Lung microvascular endothelial cell (primary cell): ENCODE data around the gene PRICKLE2. TPM values are rescaled to one million over a fixed set of nuclear protein-coding genes. Genes with fewer than 3 reads are reported as not detected.
A peak's percentile ranks its signal among the peaks of the same experiment; 100 is the strongest.

Experiments used
- DNase-seq, 2 donors: peaks; one replicate each; pipeline versions ENCODE4 v3.0.0 to v3.0.0-alpha.2; 2010; ENCODE audit warnings: low read depth in 2 of 2
- total RNA-seq: library from RNA; depleted of rRNA; stranded (reverse); fragments of >200 nt; gene quantifications from 2 replicates; pipeline ENCODE4 v1.2.1, GENCODE V29; 2014

PRICKLE2 gene
- total RNA-seq, 1 donor from 2014 or later = 1.6 TPM

DNA sequence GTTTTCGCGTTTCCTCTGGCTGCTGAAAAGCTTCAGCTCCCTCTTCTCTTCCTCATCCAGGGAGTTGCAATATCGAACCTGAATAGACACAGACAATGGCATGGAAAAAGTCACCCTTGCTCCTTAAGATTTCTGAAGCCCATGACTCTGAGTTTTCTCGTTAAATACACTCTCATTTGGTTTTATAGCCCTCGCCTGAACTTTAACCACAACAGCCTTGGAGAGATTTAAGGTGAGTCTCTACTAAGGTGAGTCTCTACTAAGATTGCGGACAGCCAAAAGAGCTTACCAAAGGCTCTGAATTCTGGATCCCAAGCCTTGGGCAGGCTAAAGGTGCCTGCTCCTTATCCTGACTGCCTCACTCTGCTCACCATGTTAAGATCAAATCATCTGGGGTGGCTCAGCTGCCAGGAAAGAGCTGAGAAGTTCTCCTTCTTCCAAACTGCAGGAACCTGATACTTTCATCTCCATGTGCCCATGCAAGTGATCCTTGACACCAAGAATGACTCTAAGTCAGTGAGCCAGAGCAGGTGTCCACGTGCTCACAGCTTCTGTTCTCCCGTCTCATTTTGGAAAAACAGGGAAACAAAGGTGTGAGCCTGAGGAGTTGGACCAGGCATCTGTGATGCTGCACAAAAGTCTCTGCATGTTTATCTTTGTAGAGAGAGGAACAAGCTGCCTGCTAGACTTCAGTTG, 65.1 kb downstream of the PRICKLE2 start:
- DNase-seq = no peak

DNA sequence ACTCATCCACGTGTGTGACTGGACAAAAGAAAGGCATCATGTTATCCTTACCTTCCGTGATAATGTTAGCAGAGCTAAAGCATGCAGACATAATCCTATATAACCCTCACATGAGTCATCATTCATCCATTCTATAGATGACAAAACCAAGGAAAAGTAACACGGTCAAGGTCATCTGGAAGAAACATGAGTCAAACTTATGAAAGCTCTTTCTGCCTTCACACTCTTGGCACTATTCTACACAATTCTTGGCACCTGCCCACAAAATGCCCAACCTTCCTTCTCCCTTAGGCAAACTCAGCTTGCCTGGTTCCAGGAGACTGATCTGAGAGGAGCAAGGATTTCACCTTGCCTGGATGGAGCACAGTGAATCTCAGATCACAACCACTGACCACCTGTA, 66.9 kb downstream of the PRICKLE2 start:
- no peak for DNase-seq

DNA sequence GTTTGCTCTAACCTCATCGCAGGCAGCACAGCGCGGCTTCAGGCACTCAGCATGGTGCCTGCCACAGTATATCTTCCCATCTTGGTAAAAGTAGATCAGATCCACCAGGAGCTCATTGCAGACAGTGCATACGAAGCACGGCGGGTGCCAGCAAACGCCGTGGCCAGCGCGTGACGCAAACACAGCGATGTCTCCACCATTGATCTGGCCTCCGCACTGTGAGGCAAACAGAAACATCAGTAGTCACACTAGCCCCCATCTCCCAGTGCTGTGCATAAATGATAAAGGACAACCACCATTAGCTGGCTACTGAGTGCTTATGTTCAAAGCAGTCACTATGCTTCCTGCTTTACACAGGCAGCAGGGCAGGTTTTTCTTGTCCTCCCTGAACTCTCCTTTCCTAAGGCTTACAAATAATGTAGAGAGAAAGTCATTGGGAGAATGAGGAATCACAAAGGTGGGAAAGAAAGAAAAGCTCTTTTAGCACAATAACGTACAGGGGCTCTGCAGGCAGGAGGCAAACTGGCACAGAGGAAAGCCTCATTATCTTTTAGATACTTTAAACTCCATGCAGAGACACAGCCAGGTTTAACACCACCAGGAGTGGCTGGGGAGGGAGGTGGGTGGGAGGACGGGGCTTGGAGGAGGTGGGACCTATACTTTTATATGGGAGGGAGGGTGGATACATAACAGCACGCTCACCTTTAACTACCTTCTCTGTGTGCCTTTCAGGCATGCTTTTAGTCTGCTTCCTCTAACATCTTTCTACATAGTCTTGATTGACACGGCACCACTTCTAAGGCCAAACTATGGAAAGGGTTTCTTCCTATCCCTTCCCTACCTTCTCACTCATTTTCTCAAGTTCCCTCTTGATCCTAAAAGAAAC, 67.9 kb downstream of the PRICKLE2 start:
- no peak for DNase-seq

DNA sequence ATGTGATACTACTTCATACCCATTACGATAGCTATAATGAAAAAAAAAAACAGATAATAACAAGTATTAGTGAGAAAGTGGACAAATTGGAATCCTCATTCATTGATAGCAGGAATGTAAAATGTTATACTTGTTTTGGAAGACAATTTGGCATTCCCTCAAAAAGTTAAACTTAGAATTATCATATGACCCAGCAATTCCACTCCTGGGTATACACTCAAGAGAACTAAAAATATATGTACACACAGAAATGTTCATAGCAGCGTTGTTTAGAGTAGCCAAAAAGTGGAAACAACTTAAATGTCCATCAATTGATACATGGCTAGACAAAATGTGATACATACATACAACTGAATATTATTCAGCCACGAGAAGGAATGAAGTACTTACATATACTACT, 69.9 kb downstream of the PRICKLE2 start:
- no peak for DNase-seq

DNA sequence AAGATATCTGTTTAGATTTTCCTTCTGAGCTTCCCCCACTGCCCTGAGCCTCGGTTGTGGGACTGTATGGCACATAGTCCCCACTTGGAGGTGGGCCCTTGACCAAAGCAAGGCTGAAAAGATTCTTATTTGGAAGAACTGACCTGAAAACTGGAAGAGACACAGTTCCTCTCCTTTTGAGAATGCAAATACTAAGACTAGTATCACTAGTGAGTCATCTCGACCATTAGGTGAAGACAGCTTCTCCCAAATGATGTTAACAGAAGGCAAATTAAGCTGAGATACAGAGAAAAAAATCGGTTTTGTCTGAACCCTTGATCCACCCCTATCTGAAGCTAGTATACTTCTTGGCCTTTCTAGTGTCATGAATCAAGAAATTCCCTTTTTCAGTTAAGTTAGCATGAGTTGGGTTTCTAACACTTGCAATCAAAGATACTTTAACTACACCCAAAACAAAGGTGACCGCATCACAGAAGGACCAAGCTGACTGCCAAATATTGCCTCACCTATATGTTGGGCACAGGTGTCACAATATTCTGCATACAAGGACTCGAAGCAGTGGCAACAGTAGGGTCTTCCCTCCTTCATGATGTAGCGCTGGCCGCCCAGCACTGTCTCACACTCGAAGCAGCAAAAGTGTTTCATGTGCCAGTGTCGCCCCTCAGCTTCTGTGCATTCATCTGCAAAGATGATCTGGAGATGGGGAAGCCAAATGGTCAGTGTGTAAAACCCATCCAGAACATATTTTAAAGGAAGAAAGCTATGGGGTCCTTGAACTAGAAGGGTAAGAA, 72.4 kb downstream of the PRICKLE2 start:
- DNase-seq = no peak

DNA sequence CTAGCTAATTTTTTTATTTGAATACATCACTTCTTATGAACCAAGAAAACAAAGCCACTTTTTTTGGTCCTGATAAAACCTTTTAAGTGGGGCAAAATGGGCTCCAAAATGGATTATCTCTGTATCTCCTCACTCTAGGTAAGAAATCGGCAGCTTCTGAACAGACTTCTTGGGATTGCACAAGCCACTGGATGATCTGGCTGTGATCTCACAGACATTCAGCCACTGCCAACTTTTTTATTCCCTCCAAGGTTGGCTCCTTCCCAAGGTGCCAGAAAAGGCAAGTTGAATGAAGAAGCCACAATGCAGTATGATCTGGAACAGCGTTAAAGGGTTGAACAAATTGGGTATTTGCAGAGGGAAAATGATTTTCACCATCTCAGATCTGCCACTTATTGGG, 73.2 kb downstream of the PRICKLE2 start:
- DNase-seq = no peak

DNA sequence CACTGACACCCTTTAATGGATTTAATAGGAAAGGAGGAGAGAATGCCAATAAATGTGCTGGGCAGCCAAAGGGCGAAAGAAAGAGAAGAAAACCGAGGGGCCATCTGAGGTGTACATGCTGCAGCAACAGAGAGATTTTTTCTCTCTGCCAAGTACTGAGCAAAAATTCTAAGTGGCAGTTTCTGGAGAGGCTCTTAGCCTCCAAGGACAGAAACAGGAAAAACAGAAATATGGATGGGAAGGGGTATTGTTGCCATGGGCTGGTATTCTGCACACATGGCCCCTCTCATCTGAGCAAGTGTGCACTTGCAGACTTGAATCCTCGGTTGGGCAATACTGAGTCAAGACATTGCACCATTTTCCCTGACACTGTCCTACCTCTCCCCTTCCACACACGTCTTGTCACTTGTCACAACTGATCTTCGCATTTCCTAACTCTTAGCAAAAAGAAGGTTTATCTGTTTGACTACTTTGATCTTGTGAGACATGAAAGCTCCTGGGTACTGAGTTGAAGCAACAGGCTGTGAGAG, 73.9 kb downstream of the PRICKLE2 start:
- no peak for DNase-seq

DNA sequence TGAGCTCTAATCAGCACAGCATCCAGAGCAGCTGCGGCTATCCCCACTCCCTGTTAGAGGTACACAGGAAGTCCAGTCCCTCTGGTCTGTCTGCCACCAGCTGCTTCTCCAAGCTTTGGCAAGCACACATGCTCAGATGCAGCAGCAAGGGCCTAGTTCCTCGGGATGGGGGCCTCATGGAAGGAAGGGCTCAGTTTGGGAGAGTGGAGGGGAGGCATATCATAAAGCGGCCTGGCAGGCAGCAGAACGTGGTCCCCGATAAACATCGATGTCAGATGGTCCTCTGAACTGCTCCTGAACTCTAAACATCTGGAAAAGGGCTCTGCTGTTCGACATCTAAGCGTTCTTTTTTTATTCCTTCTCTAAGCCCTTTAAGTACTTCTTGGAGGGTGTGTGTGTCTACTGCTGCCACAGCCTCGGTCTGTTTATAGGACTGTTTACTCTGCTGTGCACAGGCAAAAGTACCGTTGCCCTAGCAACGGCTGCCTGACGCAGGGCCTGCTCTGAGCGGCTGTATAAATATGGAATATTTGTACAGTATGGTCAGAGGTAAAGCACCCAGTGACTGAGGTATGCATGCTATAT, 74.6 kb downstream of the PRICKLE2 start:
- DNase-seq = peak; percentile 44 to 93

DNA sequence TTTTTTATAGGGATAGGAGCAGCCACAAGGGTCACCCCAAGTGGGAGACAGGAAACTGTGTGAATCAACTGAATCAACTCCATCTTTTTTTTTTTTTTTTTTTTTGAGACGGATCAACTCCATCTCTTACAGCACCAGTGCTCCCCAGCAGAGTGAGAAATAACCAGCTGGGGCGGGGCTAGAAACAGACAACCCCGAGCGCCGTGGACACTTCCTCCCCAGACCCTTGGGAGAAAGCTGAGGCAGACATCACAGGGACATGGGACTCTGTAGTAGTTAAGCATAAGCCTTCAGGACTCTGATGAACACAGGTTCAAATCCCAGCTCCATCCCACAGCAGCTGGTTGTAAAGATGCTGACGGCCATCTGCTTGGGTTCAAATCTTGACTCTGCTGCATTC, 75.4 kb downstream of the PRICKLE2 start:
- no peak for DNase-seq

DNA sequence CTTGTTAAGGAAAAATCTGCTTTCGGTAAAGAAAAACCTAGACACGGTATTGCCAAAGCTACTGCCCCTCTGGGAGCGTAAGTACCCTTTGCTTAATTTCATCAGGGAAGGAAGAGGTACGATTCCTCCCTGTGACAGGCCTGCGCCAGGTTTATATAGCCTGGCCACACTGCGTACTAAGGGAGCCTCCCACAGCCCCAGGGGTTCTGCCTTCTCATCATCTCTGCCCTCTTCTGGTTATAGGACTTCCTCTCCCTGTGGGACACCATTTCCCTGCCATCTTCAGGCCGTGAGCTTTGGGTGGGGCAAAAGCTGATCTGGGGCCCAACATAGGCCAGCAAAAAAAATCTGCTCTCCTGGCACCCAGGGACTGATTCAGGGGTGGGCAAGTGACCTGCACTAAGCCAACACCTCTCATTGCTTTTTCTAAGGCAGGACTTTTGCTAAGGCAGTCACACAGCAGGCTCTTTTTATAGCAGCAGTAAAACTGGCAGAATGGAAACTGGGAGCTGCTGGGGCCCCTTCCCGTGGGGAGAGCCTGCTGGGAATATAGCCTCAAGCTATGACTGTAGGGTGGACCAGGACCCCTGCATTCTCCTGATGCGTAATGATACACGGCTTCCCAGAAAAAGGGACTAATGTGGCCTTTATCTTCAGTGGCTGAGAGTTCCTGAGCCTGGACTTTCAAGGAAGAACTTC, 76.2 kb downstream of the PRICKLE2 start:
- DNase-seq = no peak

DNA sequence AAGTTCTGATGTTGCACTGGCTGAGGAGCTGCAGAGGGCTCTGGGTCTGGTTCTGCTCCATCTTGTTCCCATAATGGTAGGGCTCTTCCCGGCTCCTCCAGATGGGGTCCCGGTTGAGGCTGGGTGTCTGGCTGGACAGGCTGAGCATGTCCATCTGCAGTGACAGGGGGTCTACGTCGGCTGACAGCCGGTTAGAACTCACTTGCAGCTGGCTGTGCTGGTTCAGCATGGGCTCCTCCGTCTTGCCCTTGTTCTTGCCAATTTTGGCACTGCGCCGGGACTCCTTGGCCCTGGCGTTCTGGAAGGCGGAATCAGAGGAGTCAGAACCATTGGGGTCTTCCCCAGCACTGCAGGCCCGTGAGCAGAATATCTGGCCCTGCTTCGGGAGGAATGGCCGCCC, 78.1 kb downstream of the PRICKLE2 start:
- DNase-seq = no peak

DNA sequence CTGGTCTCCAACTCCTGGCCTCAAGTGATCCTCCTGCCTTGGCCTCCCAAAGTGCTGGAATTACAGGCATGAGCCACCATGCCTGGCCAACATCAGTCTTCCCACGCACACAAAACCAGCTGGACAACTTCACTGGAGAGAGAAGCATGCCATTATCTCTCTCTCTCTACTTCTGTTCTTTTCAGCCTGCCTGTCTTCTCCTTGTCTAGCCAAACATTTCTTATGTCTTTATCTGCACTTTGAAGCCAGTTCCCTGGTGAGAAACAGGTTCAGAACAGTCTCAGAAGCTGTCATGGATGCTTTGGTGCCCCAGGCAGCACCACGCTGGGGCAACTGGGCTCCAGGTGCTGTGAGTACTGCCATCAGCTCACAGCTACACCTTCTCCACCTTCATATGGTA, 79.8 kb downstream of the PRICKLE2 start:
- DNase-seq = no peak

DNA sequence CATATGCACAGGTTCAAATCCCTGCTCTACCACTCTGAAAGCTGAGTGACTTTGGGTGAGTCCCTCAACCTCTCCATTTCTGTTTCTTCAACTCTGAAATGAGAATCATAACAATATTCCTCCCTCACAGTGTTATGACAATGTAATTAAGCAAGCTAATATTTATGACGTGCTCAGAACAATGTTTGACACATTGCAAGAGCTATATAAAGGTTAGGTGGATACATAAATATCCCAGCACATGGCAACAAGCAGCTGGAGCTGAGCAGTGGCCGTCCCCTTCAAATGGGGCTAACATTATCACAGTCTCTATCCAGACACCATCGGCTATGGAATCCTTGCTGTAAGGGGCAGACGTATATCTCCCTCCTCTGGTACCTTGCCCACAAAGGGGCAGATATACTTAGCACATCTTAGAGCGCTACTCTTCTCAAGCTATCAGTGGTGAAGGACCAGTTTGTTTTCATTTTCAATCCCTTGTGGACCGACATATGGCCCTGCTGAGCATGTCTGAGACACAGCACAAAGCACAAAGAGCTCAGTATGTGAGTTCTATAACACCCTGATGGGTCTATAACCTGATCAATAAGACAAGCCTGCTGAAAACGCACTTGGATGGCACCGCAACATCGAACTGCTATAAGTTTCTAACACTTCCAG, 80.9 kb downstream of the PRICKLE2 start:
- no peak for DNase-seq

DNA sequence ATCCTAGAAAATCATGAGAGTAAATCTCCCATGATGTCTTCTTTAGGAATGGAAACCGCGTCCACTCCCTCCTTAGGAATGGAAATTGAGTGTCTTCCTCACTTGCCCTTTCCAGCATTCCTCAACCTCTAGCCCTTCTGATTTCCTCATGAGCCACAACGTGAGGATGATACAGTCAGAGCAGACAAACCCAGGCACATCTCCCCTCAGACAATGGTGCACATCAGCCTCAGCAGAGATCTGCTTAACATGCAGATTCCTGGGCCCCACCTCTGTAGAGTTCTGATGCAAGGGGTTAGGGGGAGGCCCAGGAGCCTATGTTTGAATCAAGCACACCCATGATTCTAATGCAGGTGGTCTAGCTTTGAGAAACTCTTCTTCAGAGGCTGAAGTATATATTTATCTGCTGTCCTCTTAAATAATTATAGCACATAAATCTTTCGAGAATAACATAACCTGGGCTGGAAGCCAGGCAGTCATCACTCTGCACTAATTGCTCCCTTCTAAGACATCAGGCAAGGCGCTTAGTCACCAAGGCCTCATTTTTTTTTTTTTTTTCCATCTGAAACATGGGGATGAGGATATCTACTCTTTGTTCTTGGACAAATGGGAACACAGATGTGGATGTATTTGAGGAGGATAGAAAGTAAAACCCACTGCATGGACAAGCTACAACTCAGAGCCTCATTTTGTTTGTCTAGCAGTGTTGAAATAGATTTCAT, 81.7 kb downstream of the PRICKLE2 start:
- peak in 1 of 2 donors; percentile 87 for DNase-seq

DNA sequence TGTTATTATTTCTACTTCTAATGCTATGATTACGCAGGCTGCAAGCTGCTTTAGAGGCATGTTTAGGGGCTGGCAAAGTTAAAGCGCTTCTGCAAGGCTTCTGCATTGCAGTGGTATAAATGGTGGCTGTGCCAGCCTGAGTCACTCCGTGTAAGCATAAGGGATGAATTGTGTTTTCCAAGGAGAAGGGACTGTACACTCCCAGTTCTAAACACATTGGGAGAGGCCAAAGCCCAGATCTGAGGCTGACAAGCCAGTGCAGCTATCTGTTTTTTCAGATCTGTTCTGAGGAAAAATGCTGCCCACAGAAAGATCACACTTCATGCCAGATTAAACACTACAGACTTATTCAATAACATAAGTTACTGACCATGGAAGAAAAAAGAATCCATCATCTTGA, 83.8 kb downstream of the PRICKLE2 start:
- no peak for DNase-seq

DNA sequence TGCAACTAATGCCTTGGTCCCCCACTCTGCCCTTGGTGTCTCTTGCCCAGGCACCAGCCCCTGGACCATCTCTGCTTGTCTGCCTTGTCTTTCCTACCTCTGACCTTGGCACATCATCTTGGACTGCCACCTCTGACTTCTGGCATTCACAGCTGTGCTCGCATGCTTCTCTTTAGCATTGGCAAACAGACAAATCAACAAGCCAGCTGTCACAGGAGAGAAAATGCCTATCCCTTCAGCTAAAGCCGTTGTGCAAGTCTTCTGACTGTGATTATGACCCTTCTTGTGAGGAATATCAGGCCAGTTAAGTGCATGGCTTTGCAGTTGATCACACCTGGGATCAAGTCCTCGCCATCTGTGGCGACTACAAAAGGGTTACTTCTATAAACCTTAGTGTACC, 84.6 kb downstream of the PRICKLE2 start:
- no peak for DNase-seq

DNA sequence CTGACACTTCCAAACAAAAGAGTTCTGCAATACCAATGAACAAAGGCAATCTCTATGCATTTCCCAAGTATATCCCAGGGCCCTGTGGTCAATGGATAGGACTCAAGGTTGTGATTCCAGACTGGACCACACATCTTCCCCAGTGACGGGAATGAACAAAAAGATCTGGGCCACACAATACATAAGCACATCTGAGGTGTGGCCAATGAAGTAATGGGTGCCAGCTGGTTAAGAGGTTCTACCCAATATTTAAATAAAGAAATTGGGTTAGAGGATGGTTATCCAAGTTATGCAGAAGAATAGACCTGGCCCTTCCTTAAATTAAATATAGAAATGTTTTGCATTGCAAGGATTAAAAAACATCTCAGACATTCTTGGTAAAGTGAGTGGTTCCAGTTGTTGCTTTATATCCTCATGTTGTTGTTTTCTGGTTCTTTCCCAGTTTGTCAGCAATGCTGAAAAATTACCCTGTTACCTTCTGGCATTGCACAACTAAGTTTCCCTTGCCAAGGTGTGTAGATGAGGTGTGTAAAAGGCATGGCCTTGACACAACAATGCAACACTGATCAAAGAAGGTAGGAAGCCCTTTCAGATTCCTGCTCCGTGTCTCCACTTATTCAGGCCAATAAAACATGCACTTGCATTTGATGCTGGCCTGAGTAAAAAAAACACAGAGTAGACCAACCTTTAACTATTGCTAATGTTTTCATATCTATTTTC, 86.5 kb downstream of the PRICKLE2 start:
- DNase-seq = no peak

DNA sequence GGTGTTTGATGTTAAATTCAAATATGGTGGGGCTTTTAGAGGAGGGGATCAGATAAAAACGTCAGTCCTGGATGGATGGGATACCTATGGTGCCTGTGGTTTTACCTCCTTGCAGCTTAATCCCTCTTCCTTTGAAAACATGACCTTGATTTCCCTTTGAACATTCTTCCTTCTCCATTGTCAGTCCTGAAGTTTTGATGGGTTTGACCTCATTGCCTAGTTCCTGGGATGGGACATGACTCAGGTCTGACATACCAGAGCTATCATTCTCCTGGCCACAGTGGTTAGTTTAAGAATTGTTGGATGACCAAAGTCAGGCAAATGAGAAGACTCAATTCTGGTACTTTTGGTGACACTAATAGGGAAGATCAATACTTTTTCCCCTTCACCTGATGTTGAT, 87.2 kb downstream of the PRICKLE2 start:
- no peak for DNase-seq

DNA sequence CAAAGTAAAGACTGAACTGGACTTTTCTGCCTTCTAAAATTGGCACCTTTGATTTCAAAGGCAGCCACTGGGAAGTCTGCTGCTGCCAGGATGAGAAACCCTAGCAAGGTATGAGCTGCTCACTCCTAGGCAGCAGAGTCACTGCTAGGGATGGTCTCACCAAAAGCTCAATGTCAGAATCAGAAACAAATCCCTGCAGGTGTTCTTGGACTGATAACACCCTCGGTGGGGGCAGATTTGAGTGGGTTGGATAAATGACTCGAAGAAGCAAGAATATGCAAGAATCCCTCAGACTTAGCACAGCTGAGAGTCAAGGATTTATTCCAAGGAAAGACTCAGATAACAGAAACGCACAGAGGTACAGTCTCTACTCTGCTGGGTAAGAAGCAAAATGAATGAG, 90.4 kb downstream of the PRICKLE2 start:
- no peak for DNase-seq
